GM12891 (cell line): ENCODE results near the gene RAB19.

Experiments
- POLR2A ChIP-seq: IDR thresholded peaks from 2 replicates; pipeline ENCODE4 v1.6.1; 2011; ENCODE audit warnings: low read depth, low read length, control low read depth
- POLR2AphosphoS5 ChIP-seq: IDR thresholded peaks from 2 replicates; pipeline ENCODE4 v1.6.1; 2011; ENCODE audit warnings: low read depth, low read length, control low read depth
- TAF1 ChIP-seq: IDR thresholded peaks from 2 replicates; pipeline ENCODE4 v1.6.1; 2011; ENCODE audit warnings: low read depth, low read length, control low read depth

DNA sequence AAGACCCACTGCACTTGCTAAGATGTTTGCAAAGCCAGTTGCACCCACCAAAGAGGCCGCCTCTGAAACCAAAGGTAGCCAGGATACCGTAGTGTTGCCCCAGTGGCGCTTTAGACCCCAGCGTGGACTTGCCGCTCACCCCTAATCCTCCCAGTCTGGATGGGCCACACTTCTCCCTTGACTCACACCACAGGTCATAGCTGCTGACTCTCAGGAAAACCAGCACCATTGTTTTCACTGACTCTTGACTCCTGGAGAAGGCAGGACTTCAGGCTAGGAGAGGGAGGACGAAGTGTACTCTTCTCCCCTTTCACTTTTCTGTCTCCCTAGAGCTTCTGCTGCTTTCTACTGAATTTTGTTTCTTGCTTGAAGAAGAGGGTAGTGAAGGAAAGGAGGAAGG lies 22.3 kb downstream of the RAB19 start:
- TF ChIP-seq TAF1 = no peak
- no peak for TF ChIP-seq POLR2AphosphoS5
- no peak for TF ChIP-seq POLR2A
